GM19324 (cell line): ENCODE results near the gene ACVR1.
A peak's percentile ranks its signal among the peaks of the same experiment; 100 is the strongest.

Experiments used
- ATAC-seq: cut with Tn5 transposase; IDR thresholded peaks from one replicate; pipeline ENCODE4 v1.9.1; 2021; ENCODE audit warnings: mild to moderate bottlenecking, moderate library complexity; ENCODE audit not compliant: unreplicated experiment, low FRiP score

ACVR1 gene

DNA sequence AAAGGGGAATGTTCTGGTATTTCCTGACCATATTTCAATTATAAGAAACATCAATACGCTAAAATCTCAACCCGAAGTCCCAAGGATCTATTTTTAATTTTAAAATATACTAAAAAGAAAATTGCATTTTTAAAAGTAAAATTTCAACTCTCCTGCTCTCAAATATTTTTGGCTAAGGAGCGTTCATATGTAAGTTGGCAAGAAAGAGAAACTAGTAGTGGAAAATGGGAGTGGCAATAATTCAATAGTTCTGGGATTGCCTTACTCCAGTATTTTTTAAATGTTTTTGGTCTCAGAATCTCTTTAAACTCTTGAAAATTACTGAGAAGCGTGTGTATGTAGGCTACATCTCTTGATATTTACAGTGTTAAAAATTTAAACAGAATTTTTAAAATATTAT is 72.7 kb downstream of the ACVR1 start:
- no peak for ATAC-seq

DNA sequence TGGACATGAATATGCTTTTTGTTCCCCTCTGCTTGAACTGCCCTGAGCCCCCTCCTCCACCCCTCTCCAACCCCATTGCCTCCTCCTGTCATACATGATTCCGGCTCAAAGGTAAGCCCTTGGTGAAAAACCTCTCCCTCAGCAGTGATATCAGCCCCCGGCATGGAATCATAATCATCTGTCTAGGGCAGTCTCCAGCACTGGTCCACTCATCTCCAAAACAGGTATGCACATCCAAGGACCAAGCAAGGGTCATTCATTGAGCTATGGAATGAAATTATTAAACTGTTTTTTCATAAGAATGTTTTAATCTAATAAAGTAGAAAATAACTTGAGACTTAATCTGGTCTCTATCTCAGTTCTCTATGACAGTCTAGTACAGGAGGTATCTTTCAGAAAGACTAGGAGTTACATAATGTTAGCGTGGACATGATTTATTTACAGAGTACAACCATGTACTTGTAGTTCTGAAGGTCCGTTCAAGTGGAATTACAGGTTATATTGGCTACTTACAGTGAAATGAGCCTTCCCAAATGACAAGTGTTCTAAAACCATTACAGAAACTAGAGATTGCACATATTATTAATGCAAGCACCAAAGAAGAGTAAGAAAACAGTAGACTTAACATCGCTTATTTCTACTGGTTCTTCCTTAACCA is 75.2 kb downstream of the ACVR1 start:
- ATAC-seq: no peak

DNA sequence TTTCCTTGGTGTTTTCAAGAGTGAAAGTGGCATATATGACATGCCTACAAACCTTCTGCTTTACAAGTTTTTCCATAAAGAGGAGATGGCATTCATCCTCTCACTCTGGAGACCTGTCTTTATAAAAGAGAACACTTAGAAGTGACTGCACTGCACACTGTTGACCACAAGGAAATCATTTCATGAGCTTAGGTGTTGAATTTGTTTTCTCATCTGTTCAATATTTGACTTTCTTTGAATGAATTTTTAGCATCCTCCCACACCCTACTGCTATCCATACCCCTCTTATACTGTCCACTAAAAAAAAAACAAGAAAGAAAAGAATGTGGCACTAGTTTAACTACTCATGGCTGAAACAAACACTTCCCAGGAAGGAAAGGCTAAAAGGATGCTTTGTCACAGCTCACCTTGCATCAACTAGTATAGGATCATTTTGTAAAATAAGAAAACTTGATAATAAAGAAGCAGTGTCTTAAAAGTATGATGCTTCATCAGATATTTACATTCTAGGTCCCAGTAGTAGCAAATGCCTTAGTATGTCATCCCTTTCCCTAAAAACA is 83.0 kb downstream of the ACVR1 start:
- ATAC-seq: no peak

GRCh38 chr2:157792335-157793052 is 83.6 kb downstream of the ACVR1 start:
- ATAC-seq: no peak

GRCh38 chr2:157790780-157791179 is 85.3 kb downstream of the ACVR1 start:
- ATAC-seq: no peak

- ATAC-seq: peak; percentile 49
Observed at GRCh38 chr2:157789933-157790511, 86.1 kb downstream of the ACVR1 start.

DNA sequence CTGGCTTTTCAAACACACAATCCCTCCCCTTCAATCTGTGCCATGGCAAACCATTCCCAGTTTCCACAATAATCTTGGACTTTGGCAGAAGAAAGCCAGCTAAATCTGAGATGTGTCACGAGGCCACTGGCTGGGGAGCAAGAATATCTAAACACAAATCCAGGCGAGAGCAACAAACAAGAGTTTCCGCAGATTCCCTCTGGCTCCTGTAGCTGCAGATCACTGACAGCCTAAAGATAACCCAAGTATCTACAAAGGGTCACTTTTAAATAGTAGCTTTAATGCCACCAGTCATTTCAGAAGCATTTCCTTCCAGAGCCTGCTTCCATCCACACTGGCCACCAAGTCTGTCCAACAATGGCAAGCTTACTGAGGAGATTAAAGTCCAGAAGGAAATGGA is 86.9 kb downstream of the ACVR1 start:
- no peak for ATAC-seq

DNA sequence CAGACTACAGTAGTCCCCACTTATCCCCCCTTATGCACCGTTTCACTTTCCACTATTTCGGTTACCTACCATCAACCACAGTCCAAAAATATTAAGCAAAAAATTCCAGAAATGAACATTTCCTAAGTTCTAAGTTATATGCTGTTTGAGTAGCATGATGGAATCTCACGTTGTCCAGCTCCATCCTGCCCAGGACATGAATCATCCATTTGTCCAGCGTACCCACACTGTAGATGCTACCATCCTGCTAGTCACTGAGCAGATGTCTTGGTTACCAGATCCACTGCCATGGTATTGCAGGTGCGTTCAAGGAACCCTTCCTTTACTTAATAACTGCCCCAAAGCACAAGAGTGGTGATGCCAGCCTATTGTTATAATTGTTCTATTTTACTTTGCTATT is 87.9 kb downstream of the ACVR1 start:
- ATAC-seq: no peak

GRCh38 chr2:157787364-157787938 is 88.7 kb downstream of the ACVR1 start:
- ATAC-seq: no peak

- no peak for ATAC-seq
Observed at GRCh38 chr2:157786663-157787363, 89.3 kb downstream of the ACVR1 start.

- no peak for ATAC-seq
Observed at GRCh38 chr2:157785866-157786662, 90.1 kb downstream of the ACVR1 start.

DNA sequence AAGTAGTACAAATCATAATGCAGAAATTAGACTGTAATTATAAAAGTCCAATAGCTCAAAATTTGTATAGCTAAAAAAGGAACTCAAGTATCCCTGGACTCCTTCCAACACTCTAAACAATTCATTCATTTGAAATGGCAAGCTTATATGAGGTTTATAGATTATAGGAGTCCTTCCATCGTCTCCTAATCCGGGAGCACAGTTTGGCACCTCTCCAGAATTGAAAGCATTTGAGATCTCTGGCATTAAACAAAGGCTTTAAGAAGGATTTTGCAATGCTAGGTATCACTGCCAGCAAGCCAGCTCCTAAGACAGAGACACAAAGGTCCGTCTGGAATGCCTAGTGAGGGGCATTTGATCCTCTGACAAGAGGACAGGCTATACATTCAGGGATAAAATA is 90.9 kb downstream of the ACVR1 start:
- no peak for ATAC-seq

DNA sequence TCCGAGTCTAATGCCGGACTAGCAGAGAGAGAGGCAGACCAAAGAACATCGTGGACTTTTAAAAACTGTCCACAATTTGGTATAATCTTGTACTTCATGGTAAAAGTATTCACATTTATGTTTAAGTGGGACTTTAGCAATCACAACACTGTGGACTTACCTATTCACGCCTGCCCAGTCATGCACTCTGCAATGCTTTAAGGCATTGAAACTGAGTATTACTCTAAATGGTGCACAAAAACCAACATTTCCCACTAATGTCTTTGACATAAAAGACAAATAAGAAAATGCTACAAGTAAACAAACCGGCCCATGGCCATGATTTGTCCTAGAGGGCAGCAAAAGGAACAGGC is 91.3 kb downstream of the ACVR1 start:
- no peak for ATAC-seq

- no peak for ATAC-seq
Observed at GRCh38 chr2:157784169-157784822, 91.8 kb downstream of the ACVR1 start.

- ATAC-seq: no peak
Observed at GRCh38 chr2:157783245-157783644, 92.9 kb downstream of the ACVR1 start.

DNA sequence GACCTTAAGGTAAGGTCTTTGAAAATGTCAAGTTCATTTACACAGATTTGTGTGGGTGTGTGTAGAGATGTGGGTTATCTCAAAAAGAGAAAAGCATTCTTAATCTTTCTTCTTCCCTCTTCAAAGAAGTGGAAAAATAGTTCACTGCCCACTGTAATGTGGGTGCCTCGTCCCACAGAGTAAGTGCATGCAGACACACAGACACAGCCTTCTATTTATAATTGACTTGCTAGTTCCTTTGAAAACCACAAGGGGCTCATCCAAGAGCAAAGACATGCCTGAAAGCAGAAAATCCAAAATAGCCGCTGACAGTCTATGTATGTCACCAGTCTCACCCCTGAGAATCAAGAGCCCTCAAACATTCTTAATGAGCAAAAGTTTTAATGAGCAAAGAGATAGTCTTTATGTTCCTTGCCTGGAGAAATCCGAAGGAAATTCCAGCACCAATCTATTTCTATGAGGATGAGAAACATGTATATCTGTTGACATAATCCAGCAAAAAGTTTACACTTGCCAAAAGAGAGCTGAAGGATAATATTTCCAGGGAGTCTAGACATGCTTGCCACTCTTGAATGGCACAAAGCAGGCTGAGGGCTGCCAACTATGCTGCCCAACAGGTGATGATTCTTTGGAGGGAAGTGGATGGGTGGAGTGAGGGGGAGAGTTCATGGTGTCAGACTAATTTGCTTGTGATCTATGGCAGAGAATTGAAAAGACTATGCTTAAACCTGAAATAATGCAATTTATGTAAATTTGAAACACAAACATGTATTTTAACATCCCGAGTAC is 93.9 kb downstream of the ACVR1 start:
- ATAC-seq: peak; percentile 15

DNA sequence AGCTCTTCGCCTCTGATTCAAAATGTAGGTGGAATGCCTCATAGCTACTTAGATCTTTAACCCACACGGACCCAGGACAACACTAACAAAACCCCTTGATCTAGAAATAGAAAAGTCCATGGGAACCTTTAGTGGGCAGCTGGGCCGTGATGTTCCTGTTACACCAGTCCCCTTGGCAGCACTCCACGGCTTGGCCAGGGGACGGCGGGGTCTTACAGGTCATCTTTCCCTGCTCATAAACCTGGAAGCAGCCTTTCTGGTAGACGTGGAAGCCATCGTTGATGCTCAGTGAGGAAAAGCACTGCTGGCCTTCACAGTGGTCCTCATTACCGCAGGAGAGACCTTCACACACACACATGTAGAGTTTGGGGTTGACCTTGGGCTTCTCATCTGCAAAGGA is 95.9 kb downstream of the ACVR1 start:
- no peak for ATAC-seq

- no peak for ATAC-seq
Observed at GRCh38 chr2:157779794-157780193, 96.3 kb downstream of the ACVR1 start.

DNA sequence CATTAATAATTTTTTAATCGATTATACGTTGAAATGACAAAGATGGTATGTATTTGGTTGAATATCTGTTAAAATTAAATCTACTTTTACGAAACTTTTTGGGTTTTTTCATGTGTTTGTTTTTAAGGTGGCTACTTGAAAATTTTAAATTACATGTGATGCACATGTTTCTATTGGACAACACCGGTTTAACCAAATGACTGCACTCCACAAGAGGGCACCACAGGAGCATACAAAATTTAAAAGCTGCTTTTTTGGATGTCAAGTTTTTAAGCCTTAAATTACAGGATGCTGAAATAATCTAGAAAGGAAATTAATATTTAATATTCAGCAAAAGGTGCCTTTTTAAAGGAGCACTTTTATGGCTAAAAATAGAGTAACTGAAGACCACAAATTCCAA is 98.7 kb downstream of the ACVR1 start:
- no peak for ATAC-seq
